Activated T-helper 17 cell treated with anti-CD3 and anti-CD28 coated beads, Interleukin-2, amount 50 U/mL, for 72 hours (primary cell): Measurements from ENCODE around the gene DNMT3L. TPM values are rescaled to one million over a fixed set of nuclear protein-coding genes. Genes with fewer than 3 reads are reported as not detected.
A peak's percentile ranks its signal among the peaks of the same experiment; 100 is the strongest.
"Not testable (repeated sequence)": the region's sequence is repeated elsewhere in the genome, so short reads cannot be mapped to it uniquely, and the experiment has no call there.

ENCODE experiments used
- ATAC-seq: fragments of 150-1000 bp; cut with Tn5 transposase; replicated peaks from 2 replicates; pipeline ENCODE4 v1.10.0; 2021; ENCODE audit warnings: mild to moderate bottlenecking, moderate library complexity
- H3K27ac Mint-ChIP-seq: one replicate; pipeline ENCODE4 v1.8.0; 2022; ENCODE audit warnings: mixed read lengths
- H3K27me3 Mint-ChIP-seq: one replicate; pipeline ENCODE4 v1.8.0; 2022; ENCODE audit warnings: mixed read lengths
- H3K36me3 Mint-ChIP-seq: one replicate; pipeline ENCODE4 v1.8.0; 2022; ENCODE audit warnings: low read depth, mild to moderate bottlenecking, mixed read lengths
- H3K4me1 Mint-ChIP-seq: one replicate; pipeline ENCODE4 v1.8.0; 2022; ENCODE audit warnings: mixed read lengths
- H3K4me3 Mint-ChIP-seq: one replicate; pipeline ENCODE4 v1.8.0; 2022; ENCODE audit warnings: mild to moderate bottlenecking, mixed read lengths
- H3K9me3 Mint-ChIP-seq: one replicate; pipeline ENCODE4 v1.8.0; 2022; ENCODE audit warnings: mixed read lengths
- total RNA-seq, 2 donors: library from RNA; stranded (reverse); gene quantifications; one replicate each; pipeline ENCODE4 v1.2.3, GENCODE V29; 2022

Gene DNMT3L
- total RNA-seq, 2 donors from 2014 or later = not detected

- Mint-ChIP-seq H3K27me3 (no peaks in the 10 kb centered on the region), H3K4me3 (no peak overlapping the region), H3K4me1 (no peaks in the 10 kb centered on the region), H3K36me3 (no peaks in the 10 kb centered on the region), H3K9me3 (no peaks in the 10 kb centered on the region), H3K27ac (no peak overlapping the region)
- ATAC-seq = no peak
Observed at GRCh38 chr21:44253832-44254710, 7.6 kb downstream of the DNMT3L start.

DNA sequence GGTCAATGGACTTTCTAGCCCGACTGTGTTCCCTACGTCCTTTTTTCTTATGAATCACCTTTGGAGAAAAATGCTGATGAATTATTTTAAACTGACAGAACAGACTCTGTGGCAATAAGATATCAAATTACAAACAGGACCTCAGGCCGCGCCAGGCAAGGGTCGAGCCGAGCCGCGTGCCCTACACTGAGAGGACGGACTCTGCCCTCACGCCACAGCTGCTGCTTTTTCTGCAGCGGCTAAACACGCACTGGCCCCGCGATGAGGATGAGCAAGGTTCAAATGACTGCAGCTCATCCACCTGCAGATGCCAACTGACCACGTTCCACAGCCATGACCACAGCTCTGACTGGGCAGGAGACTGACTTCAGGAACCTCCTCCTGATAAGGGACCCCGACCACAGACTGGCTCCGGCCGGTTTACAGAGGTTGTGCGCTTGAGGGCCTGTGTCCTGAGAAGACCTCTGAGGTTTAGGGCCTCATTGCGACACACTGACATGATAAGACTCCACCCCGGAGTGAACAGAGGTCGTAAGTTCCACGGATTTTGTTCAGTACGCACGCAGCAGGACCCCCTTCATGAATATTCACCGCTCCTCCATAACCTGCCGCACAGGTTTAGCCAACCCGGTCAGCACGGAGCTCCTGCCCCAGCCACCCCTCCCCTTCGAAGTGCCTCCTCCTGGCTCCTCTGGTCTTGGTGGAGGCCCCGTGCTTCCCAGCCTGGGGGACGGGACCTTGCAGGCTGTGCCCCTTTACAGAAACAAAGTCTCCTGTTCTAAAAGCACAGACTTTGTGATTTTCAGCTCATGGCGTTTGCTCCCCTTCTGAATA lies 12.3 kb downstream of the DNMT3L start:
- not testable (repeated sequence) for H3K27ac Mint-ChIP-seq, H3K4me3 Mint-ChIP-seq, H3K36me3 Mint-ChIP-seq, ATAC-seq, H3K9me3 Mint-ChIP-seq, H3K4me1 Mint-ChIP-seq, H3K27me3 Mint-ChIP-seq

- H3K27me3 Mint-ChIP-seq, H3K4me1 Mint-ChIP-seq, H3K36me3 Mint-ChIP-seq, H3K9me3 Mint-ChIP-seq, H3K4me3 Mint-ChIP-seq, ATAC-seq, H3K27ac Mint-ChIP-seq: not testable (repeated sequence)
Observed at GRCh38 chr21:44247904-44248303, 13.8 kb downstream of the DNMT3L start.

- not testable (repeated sequence) for H3K4me1 Mint-ChIP-seq, H3K27ac Mint-ChIP-seq, H3K36me3 Mint-ChIP-seq, H3K4me3 Mint-ChIP-seq, H3K27me3 Mint-ChIP-seq, H3K9me3 Mint-ChIP-seq
- ATAC-seq = peak; percentile 82
Observed at GRCh38 chr21:44243980-44244379, 17.7 kb downstream of the DNMT3L start.

- ATAC-seq = peak; percentile 49
- not testable (repeated sequence) for H3K27me3 Mint-ChIP-seq, H3K27ac Mint-ChIP-seq, H3K9me3 Mint-ChIP-seq, H3K4me3 Mint-ChIP-seq, H3K4me1 Mint-ChIP-seq, H3K36me3 Mint-ChIP-seq
Observed at GRCh38 chr21:44241281-44241680, 20.4 kb downstream of the DNMT3L start.

DNA sequence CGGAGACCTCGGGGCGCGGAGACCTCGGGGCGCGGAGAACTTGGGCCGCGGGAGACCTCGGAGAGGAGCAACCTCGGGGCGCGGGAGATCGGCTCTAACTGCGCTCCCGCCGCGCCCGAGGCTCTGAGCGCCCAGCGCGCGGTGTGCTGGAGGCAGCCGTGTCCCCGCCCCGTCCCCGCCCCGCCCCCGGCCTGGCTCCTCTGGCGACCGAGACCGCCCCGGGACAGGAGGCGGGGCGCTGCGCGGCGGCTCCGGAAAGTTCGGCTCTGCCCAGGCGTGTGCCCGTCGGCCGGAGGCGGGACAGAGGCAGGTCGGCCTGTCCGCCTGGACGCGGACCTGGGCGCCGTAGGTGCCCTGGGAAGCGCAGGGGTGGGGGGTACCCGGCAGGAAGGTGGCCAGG lies 20.9 kb downstream of the DNMT3L start, which contains the start of gene ICOSLG:
TSS of gene ICOSLG (minus strand) at position 102 of the 400 bp plus-strand sequence. CDS start 126 bp downstream, outside the sequence.
- H3K9me3 Mint-ChIP-seq, H3K4me1 Mint-ChIP-seq, H3K27ac Mint-ChIP-seq, H3K36me3 Mint-ChIP-seq, H3K4me3 Mint-ChIP-seq, H3K27me3 Mint-ChIP-seq: not testable (repeated sequence)
- ATAC-seq = peak; percentile 58

DNA sequence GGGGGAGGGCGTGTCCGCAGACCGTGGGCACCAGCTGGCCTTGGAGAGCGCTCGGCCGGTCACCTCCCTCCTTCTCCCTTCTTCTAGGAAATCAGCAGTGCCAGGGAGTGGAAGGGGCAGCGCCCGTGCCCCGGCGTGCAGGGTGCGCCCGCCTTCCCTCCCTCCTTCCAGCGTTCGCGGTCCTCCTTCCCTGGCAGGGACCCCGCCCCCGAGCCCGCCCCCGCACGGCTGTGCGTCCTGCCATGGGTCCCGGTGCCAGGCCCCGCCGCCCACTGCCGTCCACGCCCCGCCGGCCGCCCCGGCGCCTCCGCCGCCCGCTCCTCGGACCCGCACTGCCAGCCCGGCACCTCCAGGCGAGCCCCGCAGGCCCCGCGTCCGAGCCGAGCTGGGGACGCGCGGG lies 21.3 kb downstream of the DNMT3L start:
- H3K36me3 Mint-ChIP-seq, H3K4me3 Mint-ChIP-seq, H3K27me3 Mint-ChIP-seq, H3K4me1 Mint-ChIP-seq, H3K27ac Mint-ChIP-seq, ATAC-seq, H3K9me3 Mint-ChIP-seq: not testable (repeated sequence)

DNA sequence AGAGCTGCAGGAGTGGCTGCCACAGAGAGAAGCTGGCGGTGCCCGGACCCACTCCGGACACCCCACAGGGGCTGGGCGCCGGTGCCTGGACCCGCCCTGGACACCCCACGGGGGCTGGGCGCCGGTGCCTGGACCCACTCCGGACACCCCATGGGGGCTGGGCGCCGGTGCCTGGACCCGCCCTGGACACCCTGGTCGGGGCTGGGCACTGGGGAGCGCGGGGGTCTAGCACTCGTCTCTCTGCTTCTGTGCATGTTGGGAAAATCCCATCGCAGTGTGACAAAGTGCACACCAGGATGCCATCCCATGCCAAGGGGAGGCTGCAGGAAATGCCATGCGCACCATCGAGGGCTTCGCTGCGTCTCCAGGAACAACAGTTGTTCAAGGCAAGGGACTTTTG lies 32.1 kb downstream of the DNMT3L start:
- H3K27ac Mint-ChIP-seq, H3K4me3 Mint-ChIP-seq, H3K4me1 Mint-ChIP-seq, H3K9me3 Mint-ChIP-seq, H3K27me3 Mint-ChIP-seq, ATAC-seq, H3K36me3 Mint-ChIP-seq: not testable (repeated sequence)

GRCh38 chr21:44228109-44228508 lies 33.6 kb downstream of the DNMT3L start:
- not testable (repeated sequence) for H3K27me3 Mint-ChIP-seq, H3K4me3 Mint-ChIP-seq, H3K9me3 Mint-ChIP-seq, H3K4me1 Mint-ChIP-seq, H3K27ac Mint-ChIP-seq, H3K36me3 Mint-ChIP-seq, ATAC-seq

- H3K36me3 Mint-ChIP-seq, H3K9me3 Mint-ChIP-seq, H3K27ac Mint-ChIP-seq, H3K27me3 Mint-ChIP-seq, H3K4me3 Mint-ChIP-seq, ATAC-seq, H3K4me1 Mint-ChIP-seq: not testable (repeated sequence)
Observed at GRCh38 chr21:44227614-44228013, 34.1 kb downstream of the DNMT3L start.

- H3K4me1 Mint-ChIP-seq, H3K27ac Mint-ChIP-seq, H3K27me3 Mint-ChIP-seq, H3K4me3 Mint-ChIP-seq, H3K9me3 Mint-ChIP-seq, H3K36me3 Mint-ChIP-seq, ATAC-seq: not testable (repeated sequence)
Observed at GRCh38 chr21:44225605-44226004, 36.1 kb downstream of the DNMT3L start.

DNA sequence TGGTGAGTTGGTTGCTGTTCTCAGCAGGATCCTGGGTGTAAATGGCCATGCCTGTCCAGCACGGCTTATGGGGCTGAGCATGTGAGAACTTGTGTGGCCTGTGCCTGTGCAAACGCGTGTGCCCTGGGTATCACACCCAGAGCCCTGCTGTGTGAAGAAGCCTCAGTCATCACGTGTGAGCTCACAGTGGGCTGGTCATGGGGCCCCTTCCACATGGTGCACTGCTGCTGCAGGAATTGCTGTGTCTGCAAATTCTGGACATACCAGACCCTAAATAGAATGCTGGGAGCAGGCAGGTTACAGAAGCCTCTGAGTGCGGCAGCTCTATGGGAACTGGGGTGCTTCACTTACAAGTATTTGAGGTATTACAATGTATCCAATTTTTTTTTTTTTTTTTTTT lies 38.4 kb downstream of the DNMT3L start:
- H3K27me3 Mint-ChIP-seq, H3K36me3 Mint-ChIP-seq, H3K4me1 Mint-ChIP-seq, H3K4me3 Mint-ChIP-seq, H3K9me3 Mint-ChIP-seq, H3K27ac Mint-ChIP-seq, ATAC-seq: not testable (repeated sequence)

- H3K36me3 Mint-ChIP-seq, H3K4me1 Mint-ChIP-seq: not testable (repeated sequence)
Observed at GRCh38 chr21:44220674-44221073, 41.0 kb downstream of the DNMT3L start.

DNA sequence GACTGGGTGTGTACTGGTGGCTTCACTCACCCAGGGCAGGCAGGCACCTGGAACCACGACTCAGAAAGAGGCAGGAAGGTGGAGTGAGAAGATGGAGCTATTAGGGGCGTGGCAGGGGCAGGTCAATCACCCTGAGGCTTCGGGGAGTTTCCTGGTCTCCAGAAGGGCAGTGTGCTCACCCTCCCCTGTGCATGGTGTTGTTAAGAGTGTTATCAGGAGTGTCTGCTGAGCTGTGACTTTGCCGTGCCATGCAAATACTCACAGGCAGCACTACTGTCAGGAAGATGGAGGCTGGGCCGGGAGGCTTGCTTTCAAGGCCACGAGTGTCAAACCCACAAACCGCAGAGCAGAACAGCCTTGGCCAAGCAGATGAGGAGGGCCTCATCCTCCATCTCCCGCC lies 43.2 kb downstream of the DNMT3L start:
- not testable (repeated sequence) for ATAC-seq, H3K27ac Mint-ChIP-seq, H3K27me3 Mint-ChIP-seq, H3K36me3 Mint-ChIP-seq, H3K4me3 Mint-ChIP-seq, H3K4me1 Mint-ChIP-seq, H3K9me3 Mint-ChIP-seq

More at GRCh38 chr21:44220674-44221073, 41.0 kb downstream of the DNMT3L start:
- not testable (repeated sequence) for ATAC-seq, H3K27ac Mint-ChIP-seq, H3K9me3 Mint-ChIP-seq, H3K27me3 Mint-ChIP-seq, H3K4me3 Mint-ChIP-seq

- ATAC-seq = peak; percentile 63
- not testable (repeated sequence) for H3K36me3 Mint-ChIP-seq, H3K4me1 Mint-ChIP-seq, H3K27me3 Mint-ChIP-seq, H3K9me3 Mint-ChIP-seq
- Mint-ChIP-seq H3K27ac (peak overlapping the region; percentile 20), H3K4me3 (peak overlapping the region; percentile 3)
Observed at GRCh38 chr21:44211978-44212377, 49.7 kb downstream of the DNMT3L start.
